Left ventricle myocardium inferior (tissue), 1 donor: ENCODE measurements around the gene TADA2A. TPM values are rescaled to one million over a fixed set of nuclear protein-coding genes. Genes with fewer than 3 reads are reported as not detected.
"Not testable (repeated sequence)": the region's sequence is repeated elsewhere in the genome, so short reads cannot be mapped to it uniquely, and the experiment has no call there.

Source experiments
- DNase-seq: peaks from one replicate; pipeline ENCODE4 v3.0.0-alpha.2; 2020
- H3K27ac ChIP-seq: fragments of 200-600 bp; replicated peaks from 2 replicates; pipeline ENCODE4 v1.8.0; 2021
- H3K27me3 ChIP-seq: fragments of 200-600 bp; 2 replicates; pipeline ENCODE4 v1.8.0; 2021; ENCODE audit warnings: low read depth
- H3K36me3 ChIP-seq: fragments of 200-600 bp; 2 replicates; pipeline ENCODE4 v1.8.0; 2021
- H3K4me1 ChIP-seq: fragments of 200-600 bp; 2 replicates; pipeline ENCODE4 v1.8.0; 2021
- H3K4me3 ChIP-seq: fragments of 200-600 bp; 2 replicates; pipeline ENCODE4 v1.8.0; 2021; ENCODE audit warnings: mild to moderate bottlenecking, moderate library complexity
- H3K9me3 ChIP-seq: fragments of 200-600 bp; replicated peaks from 2 replicates; pipeline ENCODE4 v1.8.0; 2021
- CTCF ChIP-seq: fragments of 200-600 bp; IDR thresholded peaks from 2 replicates; pipeline ENCODE4 v1.8.0; 2021; ENCODE audit warnings: antibody characterized with exemption, mild to moderate bottlenecking, borderline replicate concordance
- intact Hi-C: fragments of 100-400 bp; cut with micrococcal nuclease; formaldehyde crosslinking; loops from one replicate; pipeline ENCODE4 v1.11.0; 2022
- total RNA-seq: library from RNA; stranded (reverse); fragmentation: NEBNext Ultra II Directional; extraction: Animal tissue kit (Norgen Biotek cat#: 25700); gene quantifications from one replicate; pipeline ENCODE4 v1.2.1, GENCODE V29; 2021
- donor health status: DM: no; HTN: yes; CAD: no; lungs with severe emphysema.

The TADA2A gene
- total RNA-seq, 1 donor from 2014 or later: 11.9 TPM

- Histone ChIP-seq H3K36me3 (peaks cover 71% of the 10 kb centered on the region), H3K27me3 (no peaks in the 10 kb centered on the region), H3K4me1 (no peaks in the 10 kb centered on the region), H3K27ac (no peak overlapping the region), H3K9me3 (no peaks in the 10 kb centered on the region), H3K4me3 (no peak overlapping the region)
- intact Hi-C loops: no loop called here
- no peak for DNase-seq
- TF ChIP-seq CTCF: no peak
Measured at GRCh38 chr17:37438141-37438540, 31.5 kb downstream of the TADA2A start.

GRCh38 chr17:37440424-37440823 is 33.7 kb downstream of the TADA2A start:
- intact Hi-C loops: no loop called here
- H3K4me3 ChIP-seq: no peak overlapping the region
- H3K4me1 ChIP-seq: no peaks in the 10 kb centered on the region
- no peak overlapping the region for H3K27ac ChIP-seq
- no peaks in the 10 kb centered on the region for H3K9me3 ChIP-seq
- no peak for DNase-seq
- H3K36me3 ChIP-seq: peaks cover 87% of the 10 kb centered on the region
- H3K27me3 ChIP-seq: no peaks in the 10 kb centered on the region
- no peak for TF ChIP-seq CTCF

GRCh38 chr17:37441369-37442014 is 34.8 kb downstream of the TADA2A start:
- H3K36me3 ChIP-seq: peaks cover 87% of the 10 kb centered on the region
- DNase-seq, H3K9me3 ChIP-seq, H3K27ac ChIP-seq, H3K27me3 ChIP-seq, intact Hi-C loops, H3K4me3 ChIP-seq, H3K4me1 ChIP-seq: not testable (repeated sequence)

- TF ChIP-seq CTCF: no peak
- no peak overlapping the region for H3K27ac ChIP-seq
- intact Hi-C loops: no loop called here
Measured at GRCh38 chr17:37446027-37446426, 39.3 kb downstream of the TADA2A start.

GRCh38 chr17:37447641-37448040 is 41.0 kb downstream of the TADA2A start:
- H3K36me3 ChIP-seq: peaks cover 79% of the 10 kb centered on the region
- no peak for DNase-seq
- H3K9me3 ChIP-seq: no peaks in the 10 kb centered on the region
- intact Hi-C loops: no loop called here
- TF ChIP-seq CTCF: no peak
- no peak overlapping the region for H3K27ac ChIP-seq
- H3K4me1 ChIP-seq: peaks cover 7% of the 10 kb centered on the region
- no peaks in the 10 kb centered on the region for H3K27me3 ChIP-seq
- H3K4me3 ChIP-seq: no peak overlapping the region

More at GRCh38 chr17:37446027-37446426, 39.3 kb downstream of the TADA2A start:
- no peaks in the 10 kb centered on the region for H3K9me3 ChIP-seq
- H3K4me3 ChIP-seq: no peak overlapping the region
- no peaks in the 10 kb centered on the region for H3K27me3 ChIP-seq
- peaks cover 7% of the 10 kb centered on the region for H3K4me1 ChIP-seq
- peaks cover 92% of the 10 kb centered on the region for H3K36me3 ChIP-seq
- no peak for DNase-seq

- peaks cover 54% of the 10 kb centered on the region for H3K36me3 ChIP-seq
- no peaks in the 10 kb centered on the region for H3K9me3 ChIP-seq
- TF ChIP-seq CTCF: no peak
- no peaks in the 10 kb centered on the region for H3K27me3 ChIP-seq
- H3K4me3 ChIP-seq: no peak overlapping the region
- intact Hi-C loops: no loop called here
- no peak for DNase-seq
- H3K27ac ChIP-seq: no peak overlapping the region
- peaks cover 7% of the 10 kb centered on the region for H3K4me1 ChIP-seq
Measured at GRCh38 chr17:37450112-37450511, 43.4 kb downstream of the TADA2A start.

- DNase-seq, intact Hi-C loops, H3K27me3 ChIP-seq, H3K4me1 ChIP-seq, H3K27ac ChIP-seq, H3K4me3 ChIP-seq, H3K9me3 ChIP-seq: not testable (repeated sequence)
- H3K36me3 ChIP-seq: peaks cover 32% of the 10 kb centered on the region
Measured at GRCh38 chr17:37457801-37458200, 51.1 kb downstream of the TADA2A start.
